SH-SY5Y (cell line): Measurements from ENCODE around the gene FGF2.

Source experiments
- GATA2 ChIP-seq: IDR thresholded peaks from 2 replicates; pipeline ENCODE4 v1.6.1; 2011; ENCODE audit warnings: mild to moderate bottlenecking, low read depth, low read length
- GATA3 ChIP-seq: IDR thresholded peaks from 2 replicates; pipeline ENCODE4 v1.6.1; 2011; ENCODE audit warnings: low read depth, mild to moderate bottlenecking, low read length, moderate library complexity

Gene FGF2

GRCh38 chr4:122803788-122804208 is 22.8 kb upstream of the FGF2 start:
- no peak for TF ChIP-seq GATA3
- TF ChIP-seq GATA2: no peak

GRCh38 chr4:122806981-122807679 is 19.5 kb upstream of the FGF2 start:
- no peak for TF ChIP-seq GATA3
- TF ChIP-seq GATA2: no peak

DNA sequence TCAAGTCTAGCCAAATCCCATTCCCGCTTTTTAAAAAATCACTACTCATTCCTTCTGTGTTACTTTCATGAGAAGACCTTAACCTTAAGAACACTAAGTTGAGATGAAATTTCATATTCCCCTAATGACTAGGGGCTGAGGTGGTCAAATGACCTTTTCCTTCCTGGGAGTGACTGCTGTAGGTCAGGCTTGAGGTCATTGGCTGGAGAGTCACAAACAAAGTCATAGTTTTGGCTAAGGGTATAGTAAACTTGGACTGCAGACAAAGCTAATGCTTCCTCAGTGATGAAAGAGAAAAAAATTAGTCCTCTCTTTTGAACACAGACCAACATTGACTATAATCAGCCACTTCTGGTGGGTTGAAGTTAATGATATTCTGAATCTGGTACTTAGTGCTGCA is 16.0 kb upstream of the FGF2 start:
- TF ChIP-seq GATA2: no peak
- no peak for TF ChIP-seq GATA3

DNA sequence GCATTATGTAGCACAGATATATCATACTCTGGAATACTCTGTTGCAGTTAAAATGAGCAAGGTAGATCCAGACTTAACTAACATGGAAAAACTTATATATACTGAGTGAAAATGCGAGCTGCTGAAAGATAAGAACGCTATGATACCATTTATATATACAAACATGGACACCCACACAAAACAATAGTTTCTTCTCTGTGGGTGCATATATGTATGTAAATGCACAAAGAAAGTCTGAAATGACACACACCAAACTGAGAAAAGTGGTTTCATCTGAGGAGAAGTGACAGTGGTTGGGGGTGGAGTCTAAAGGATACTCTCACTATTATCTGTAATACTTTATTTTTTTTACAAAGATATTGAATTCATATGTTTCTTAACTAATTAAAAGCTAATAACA is 12.2 kb upstream of the FGF2 start:
- TF ChIP-seq GATA2 (no peak), GATA3 (no peak)

GRCh38 chr4:122815248-122815647 is 11.4 kb upstream of the FGF2 start:
- TF ChIP-seq GATA3 (no peak), GATA2 (no peak)

GRCh38 chr4:122816476-122816875 is 10.2 kb upstream of the FGF2 start:
- TF ChIP-seq GATA3 (no peak), GATA2 (no peak)

- no peak for TF ChIP-seq GATA3
- TF ChIP-seq GATA2: no peak
Observed at GRCh38 chr4:122819708-122820449, 6.8 kb upstream of the FGF2 start.

- TF ChIP-seq GATA3 (no peak), GATA2 (no peak)
Observed at GRCh38 chr4:122821092-122821491, 5.5 kb upstream of the FGF2 start.

GRCh38 chr4:122822466-122822865 is 4.2 kb upstream of the FGF2 start:
- TF ChIP-seq GATA3: no peak
- TF ChIP-seq GATA2: no peak

- TF ChIP-seq GATA3 (no peak), GATA2 (no peak)
Observed at GRCh38 chr4:122823476-122823875, 3.2 kb upstream of the FGF2 start.

- TF ChIP-seq GATA3 (no peak), GATA2 (no peak)
Observed at GRCh38 chr4:122824616-122825015, 2.0 kb upstream of the FGF2 start.

DNA sequence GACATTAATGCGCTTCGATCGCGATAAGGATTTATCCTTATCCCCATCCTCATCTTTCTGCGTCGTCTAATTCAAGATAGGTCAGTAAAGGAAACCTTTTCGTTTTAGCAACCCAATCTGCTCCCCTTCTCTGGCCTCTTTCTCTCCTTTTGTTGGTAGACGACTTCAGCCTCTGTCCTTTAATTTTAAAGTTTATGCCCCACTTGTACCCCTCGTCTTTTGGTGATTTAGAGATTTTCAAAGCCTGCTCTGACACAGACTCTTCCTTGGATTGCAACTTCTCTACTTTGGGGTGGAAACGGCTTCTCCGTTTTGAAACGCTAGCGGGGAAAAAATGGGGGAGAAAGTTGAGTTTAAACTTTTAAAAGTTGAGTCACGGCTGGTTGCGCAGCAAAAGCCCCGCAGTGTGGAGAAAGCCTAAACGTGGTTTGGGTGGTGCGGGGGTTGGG is 528 bp upstream of the FGF2 start:
- no peak for TF ChIP-seq GATA3
- no peak for TF ChIP-seq GATA2

GRCh38 chr4:122827258-122827878 is 737 bp downstream of the FGF2 start:
- TF ChIP-seq GATA2 (no peak), GATA3 (no peak)

DNA sequence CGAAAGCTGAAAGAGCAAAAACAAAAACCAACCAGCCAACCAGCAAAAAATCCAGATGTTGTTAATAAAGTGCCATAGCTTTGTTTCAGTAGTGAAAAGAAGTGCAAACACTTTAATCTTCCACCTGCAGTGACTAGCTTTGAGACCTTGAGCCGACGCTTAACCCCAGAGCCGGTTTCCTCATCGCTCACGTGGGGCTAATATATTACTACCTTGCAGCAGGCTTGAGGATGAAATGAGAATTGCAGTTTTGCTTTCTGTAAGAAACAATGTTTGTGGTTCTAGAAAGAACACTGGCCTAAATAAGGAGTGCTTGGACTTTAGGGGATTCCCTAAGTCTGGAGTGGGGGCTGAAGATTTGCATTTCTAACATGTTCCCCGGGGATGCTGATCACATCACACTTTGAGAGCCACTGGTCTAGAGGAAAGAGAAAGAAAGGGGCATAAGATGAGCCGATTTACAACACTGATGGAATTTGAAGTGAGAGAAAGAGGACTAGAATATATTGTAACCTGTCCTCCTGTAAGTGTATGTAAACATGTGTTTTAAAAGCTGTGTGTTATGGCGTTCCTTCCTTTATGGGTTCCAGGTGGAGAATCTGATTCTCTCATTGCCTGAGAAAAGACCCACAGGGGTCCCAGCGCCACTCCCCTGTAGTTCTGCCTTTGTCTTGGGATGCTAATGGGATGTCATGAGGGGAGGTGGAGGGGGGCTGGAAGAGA is 1.4 kb downstream of the FGF2 start:
- TF ChIP-seq GATA3 (no peak), GATA2 (no peak)
